ENCODE results near the gene AK9. TPM values are rescaled to one million over a fixed set of nuclear protein-coding genes. Genes with fewer than 3 reads are reported as not detected.

The AK9 gene
- total and polyA plus RNA-seq, 12 donors: 1.9 to 9.9 (median 5.4) TPM

GRCh38 chr6:109706513-109706912 is 15.5 kb upstream of the AK9 start:
- H3K36me3 ChIP-seq (replicated peaks in 1 of 2): no peaks in the 10 kb centered on the region
- no peaks in the 10 kb centered on the region for H3K9me3 ChIP-seq (replicated peaks in 1 of 3)
- H3K27me3 ChIP-seq: no peaks in the 10 kb centered on the region
- peaks cover 0 to 3% of the 10 kb centered on the region in 2 donors for H3K4me1 ChIP-seq (replicated peaks in 1 of 2)
- H3K4me3 ChIP-seq: no peak overlapping the region
- intact Hi-C loops (cut with DNase I): loop anchor here in 1 of 2 donors (5.0 to 10.0 kb wide), 3 partner anchors 78 to 688 kb away; no protein-coding TSS in a partner anchor
- H3K27ac ChIP-seq: no peak overlapping the region
- TF ChIP-seq POLR2A (IDR thresholded peaks at IDR 0.05) (no peak), CTCF (IDR thresholded peaks at IDR 0.05) (no peak)
- DNase-seq: no peak
- WGBS, 4 donors: 46 to 89% (median 76%) methylated on average over 6 of the region's 6 CpGs

GRCh38 chr6:109705258-109705657 is 14.3 kb upstream of the AK9 start:
- H3K4me1 ChIP-seq (replicated peaks in 1 of 2): peaks cover 0 to 3% of the 10 kb centered on the region in 2 donors
- no peak overlapping the region for H3K27ac ChIP-seq
- peak; percentile 97 to 100 (median 100) for TF ChIP-seq CTCF (IDR thresholded peaks at IDR 0.05)
- TF ChIP-seq POLR2A (IDR thresholded peaks at IDR 0.05): no peak
- intact Hi-C loops (cut with DNase I): loop anchor here in 1 of 2 donors (5.0 to 10.0 kb wide), 3 partner anchors 80 to 690 kb away; no protein-coding TSS in a partner anchor
- no peaks in the 10 kb centered on the region for H3K36me3 ChIP-seq (replicated peaks in 1 of 2)
- whole genome bisulfite sequencing, 4 donors: 13 to 15% (median 14%) methylated on average over 7 of the region's 7 CpGs
- no peaks in the 10 kb centered on the region for H3K9me3 ChIP-seq (replicated peaks in 1 of 3)
- no peaks in the 10 kb centered on the region for H3K27me3 ChIP-seq
- DNase-seq: peak; percentile 77 to 95 (median 86)
- H3K4me3 ChIP-seq: no peak overlapping the region

- Histone ChIP-seq H3K4me1 (replicated peaks in 1 of 2) (peaks cover 0 to 3% of the 10 kb centered on the region in 2 donors), H3K27me3 (no peaks in the 10 kb centered on the region), H3K4me3 (no peak overlapping the region), H3K36me3 (replicated peaks in 1 of 2) (no peaks in the 10 kb centered on the region), H3K27ac (no peak overlapping the region), H3K9me3 (replicated peaks in 1 of 3) (no peaks in the 10 kb centered on the region)
- WGBS, 4 donors: 65 to 69% (median 68%) methylated on average over 4 of the region's 4 CpGs
- TF ChIP-seq POLR2A (IDR thresholded peaks at IDR 0.05): no peak
- no peak for DNase-seq
- intact Hi-C loops (cut with DNase I): loop anchor here (5.0 to 10.0 kb wide), 4 partner anchors 82 to 692 kb away; no protein-coding TSS in a partner anchor
Measured at GRCh38 chr6:109702791-109703190, 11.8 kb upstream of the AK9 start.

DNA sequence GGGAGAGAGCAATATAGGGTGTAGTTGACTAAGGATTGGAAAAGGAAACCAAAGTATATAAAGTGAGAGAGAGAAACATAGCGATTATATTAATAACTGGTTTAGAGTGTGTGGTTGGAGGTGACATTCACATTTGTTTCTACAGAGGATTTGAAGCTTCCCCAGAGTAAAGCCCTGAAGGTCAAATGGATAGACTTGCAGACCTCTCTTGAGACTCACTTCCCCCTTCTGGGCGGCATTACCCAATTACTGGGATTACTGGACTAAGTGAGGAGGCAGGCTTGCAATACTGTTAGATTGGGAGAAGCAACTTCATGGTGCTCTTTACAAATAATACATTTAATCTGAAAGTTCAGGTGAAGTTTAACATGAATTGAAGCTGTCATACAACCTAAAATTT is 10.8 kb upstream of the AK9 start:
- intact Hi-C loops (cut with DNase I): loop anchor here (5.0 to 10.0 kb wide), 4 partner anchors 83 to 693 kb away; no protein-coding TSS in a partner anchor
- peak in 1 of 7 donors; percentile 35 for DNase-seq
- TF ChIP-seq CTCF (IDR thresholded peaks at IDR 0.05) (no peak), POLR2A (IDR thresholded peaks at IDR 0.05) (no peak)
- Histone ChIP-seq H3K4me3 (no peak overlapping the region), H3K9me3 (replicated peaks in 1 of 3) (no peaks in the 10 kb centered on the region), H3K27me3 (no peaks in the 10 kb centered on the region), H3K36me3 (replicated peaks in 1 of 2) (no peaks in the 10 kb centered on the region), H3K27ac (no peak overlapping the region), H3K4me1 (replicated peaks in 1 of 2) (peaks cover 0 to 3% of the 10 kb centered on the region in 2 donors)
- 75 to 90% (median 83%) methylated on average over 2 of the region's 2 CpGs for WGBS, 4 donors

DNA sequence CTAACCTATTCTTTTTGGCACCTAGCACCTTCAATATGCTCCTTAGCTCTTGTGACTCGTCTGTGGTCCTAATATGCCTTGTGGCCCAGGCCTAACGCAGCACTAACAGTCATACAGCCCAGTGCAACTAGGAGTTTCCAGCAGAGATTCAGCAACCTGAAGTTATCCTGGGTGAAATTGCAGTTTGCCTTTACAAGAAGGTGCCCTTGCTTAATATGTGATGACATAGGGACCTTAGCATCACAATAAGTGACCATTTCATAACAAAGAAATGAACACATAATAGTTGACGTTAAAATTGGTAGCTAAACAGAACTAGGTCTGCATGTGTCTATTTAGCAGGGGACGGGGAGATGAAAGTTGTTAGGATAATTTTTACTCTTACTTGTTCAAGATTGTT is 10.2 kb upstream of the AK9 start:
- intact Hi-C loops (cut with DNase I): loop anchor here (5.0 to 10.0 kb wide), 4 partner anchors 84 to 694 kb away; no protein-coding TSS in a partner anchor
- no peak for TF ChIP-seq POLR2A (IDR thresholded peaks at IDR 0.05)
- no peak for TF ChIP-seq CTCF (IDR thresholded peaks at IDR 0.05)
- H3K27ac ChIP-seq: no peak overlapping the region
- WGBS, 4 donors: 85 to 95% (median 93%) methylated on average over 4 of the region's 4 CpGs
- no peak overlapping the region for H3K4me3 ChIP-seq
- no peaks in the 10 kb centered on the region for H3K36me3 ChIP-seq (replicated peaks in 1 of 2)
- H3K9me3 ChIP-seq (replicated peaks in 1 of 3): no peaks in the 10 kb centered on the region
- H3K4me1 ChIP-seq (replicated peaks in 1 of 2): peaks cover 0 to 3% of the 10 kb centered on the region in 2 donors
- H3K27me3 ChIP-seq: no peaks in the 10 kb centered on the region
- no peak for DNase-seq
